ENCODE data around the gene PRKCZ.

PRKCZ gene

DNA sequence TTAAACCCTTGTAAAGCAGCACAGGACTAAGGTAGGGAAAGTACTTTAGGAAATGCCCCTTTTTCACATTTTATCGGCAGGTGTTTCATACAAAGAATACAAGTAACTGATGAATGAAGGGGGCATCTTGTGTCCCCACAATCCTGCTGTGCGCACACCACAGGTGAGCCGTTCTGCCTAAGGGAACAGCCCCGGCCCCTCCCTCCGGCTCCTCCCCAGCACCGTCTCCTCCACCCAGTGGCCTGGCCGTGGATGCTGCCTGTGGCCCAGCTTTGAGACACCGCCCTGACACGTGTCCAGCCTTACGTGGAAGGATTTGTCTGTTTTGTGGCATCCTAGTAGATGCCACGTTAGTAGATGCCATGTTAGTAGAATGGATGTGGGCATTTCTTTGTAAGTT, 131.5 kb downstream of the PRKCZ start:
- no peak for DNase-seq

DNA sequence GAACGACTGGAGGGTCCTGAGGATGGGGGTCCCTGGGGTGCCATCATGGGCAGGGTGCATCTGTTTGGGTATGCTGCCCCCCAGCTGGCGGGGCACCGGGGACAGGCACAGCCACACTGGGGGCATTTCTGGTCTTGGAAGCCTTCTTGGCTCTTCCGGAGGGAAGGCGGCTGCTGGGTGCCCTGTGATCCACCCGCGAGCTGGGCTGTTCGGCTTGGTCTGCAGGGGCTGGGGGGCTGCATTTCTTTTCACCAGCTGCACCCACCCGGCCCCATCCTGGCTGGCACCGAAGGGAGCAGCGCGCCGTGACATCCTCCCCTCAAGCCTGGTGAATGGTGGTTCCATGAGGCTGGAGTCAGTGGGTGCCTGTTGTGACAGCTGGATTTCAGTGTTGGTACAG, 132.2 kb downstream of the PRKCZ start:
- DNase-seq: no peak

DNA sequence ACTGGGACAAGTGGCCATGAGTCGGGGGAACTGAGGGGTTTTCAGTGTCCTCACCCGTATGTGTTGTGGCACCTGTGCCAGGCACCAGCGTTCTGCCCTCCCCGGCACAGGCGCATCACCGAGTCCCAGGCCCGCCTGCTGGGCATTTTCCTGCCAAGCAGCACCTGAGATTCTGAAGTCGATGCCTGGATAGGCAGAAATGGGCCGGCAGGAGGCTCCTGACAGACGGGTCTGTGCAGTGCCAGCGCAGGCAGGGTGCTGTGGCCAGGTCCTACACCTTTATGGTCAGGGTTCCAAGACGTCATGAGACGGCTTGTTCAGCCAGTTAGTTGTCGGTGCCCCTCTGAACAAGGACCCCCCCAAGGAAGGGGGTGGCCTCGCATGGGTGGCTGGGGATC, 133.7 kb downstream of the PRKCZ start:
- DNase-seq: no peak

DNA sequence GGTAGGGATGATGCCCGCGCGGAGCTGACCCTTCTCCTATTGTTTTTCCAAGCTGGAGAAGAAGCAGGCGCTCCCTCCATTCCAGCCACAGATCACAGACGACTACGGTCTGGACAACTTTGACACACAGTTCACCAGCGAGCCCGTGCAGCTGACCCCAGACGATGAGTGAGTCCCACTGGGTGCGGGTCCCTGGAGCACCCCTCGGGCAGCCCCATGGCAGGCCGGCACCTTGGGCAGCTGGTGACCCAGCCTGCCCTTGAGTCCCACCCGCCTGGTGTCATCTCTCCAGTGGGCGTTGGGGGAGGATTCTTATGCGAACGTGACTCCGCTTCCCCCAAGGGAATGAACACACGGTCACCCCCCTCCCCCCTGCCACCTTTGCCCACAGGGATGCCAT, 134.3 kb downstream of the PRKCZ start:
- DNase-seq: no peak

DNA sequence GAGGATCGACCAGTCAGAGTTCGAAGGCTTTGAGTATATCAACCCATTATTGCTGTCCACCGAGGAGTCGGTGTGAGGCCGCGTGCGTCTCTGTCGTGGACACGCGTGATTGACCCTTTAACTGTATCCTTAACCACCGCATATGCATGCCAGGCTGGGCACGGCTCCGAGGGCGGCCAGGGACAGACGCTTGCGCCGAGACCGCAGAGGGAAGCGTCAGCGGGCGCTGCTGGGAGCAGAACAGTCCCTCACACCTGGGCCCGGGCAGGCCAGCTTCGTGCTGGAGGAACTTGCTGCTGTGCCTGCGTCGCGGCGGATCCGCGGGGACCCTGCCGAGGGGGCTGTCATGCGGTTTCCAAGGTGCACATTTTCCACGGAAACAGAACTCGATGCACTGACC, 134.7 kb downstream of the PRKCZ start:
- no peak for DNase-seq

DNA sequence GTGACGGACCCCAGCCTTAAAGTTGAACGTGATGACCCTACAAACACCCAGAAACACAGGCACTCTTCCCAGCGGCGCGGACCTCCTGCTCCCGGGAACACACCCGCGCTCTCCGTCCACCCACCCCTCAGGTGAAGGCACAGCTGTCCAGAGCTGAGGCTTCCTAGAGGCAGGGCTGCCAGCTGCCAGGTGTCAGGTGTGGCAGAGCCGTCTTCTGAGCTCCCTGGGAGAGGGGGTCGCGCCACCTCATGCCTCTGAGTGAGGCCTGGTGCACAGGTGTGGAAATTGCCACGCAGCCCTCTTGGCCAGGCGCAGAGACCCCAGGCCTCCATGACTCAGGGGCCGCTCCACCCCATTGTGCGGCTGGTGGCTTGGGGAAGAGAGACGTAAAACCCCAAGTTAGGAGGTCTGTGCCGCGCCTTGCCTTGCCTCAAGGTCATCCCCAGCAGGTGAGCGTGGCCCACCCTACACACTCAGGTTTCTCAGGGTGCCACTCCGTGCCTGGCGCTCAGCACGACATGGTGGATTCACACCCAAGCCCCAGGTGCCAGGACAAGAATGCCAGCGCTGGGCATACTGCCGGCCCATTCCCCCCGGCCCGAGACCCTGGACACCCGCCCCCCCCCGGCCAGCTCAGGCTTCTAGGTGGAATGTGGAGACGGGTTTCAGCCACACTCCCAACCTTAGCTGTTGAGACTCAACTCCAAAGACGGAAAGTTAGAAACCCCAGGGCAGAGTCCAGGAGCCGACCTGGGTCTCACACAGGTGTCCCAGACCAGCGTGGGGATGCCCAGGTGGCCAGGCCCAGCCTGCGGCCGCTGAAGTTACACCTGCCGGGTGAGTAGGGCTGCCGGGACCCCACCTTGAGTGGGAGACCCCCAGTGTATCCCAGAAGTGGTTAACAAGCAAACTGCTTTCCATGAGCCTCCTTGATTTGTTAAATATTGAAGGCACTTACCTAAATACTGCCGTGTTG, 136.0 kb downstream of the PRKCZ start:
- DNase-seq: no peak

DNA sequence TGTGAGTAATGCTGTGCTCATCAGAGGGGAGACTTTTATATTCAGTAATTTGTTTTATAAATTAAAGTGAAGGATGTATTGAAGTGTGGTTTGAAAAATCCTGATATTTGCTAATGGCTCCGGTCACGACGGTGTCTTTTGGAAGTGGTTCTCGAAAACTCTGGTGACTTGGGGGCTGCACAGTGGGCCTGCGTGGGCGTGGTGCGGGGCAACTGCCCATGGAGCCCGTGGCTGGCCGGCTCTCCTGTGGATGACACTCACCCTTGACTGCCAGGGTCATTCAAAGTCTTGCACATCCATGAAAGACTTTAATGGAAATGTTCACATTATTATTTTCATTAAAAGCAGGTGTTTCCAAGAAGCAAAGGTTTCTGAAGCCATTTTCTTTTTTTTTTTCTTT, 136.7 kb downstream of the PRKCZ start:
- DNase-seq: no peak

DNA sequence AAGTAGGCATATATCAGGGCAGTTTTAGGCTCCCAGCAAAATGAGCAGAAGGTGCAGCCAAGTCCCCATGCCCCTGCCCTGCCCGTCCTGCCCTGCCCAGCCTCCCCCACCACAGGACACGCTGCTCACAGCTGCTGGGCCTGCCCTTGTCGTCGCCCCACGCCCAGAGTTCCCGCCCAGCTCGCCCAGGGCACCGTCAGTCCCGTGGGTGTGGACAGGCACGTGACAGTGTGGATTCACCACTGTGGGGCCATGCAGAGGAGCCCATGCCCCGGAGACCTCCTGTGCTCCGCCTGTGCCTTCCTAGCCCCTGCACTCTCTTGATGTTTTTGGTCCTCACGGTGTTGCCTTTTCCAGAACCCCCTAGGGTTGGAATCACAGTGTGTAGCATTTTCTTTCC, 137.4 kb downstream of the PRKCZ start:
- no peak for DNase-seq

DNA sequence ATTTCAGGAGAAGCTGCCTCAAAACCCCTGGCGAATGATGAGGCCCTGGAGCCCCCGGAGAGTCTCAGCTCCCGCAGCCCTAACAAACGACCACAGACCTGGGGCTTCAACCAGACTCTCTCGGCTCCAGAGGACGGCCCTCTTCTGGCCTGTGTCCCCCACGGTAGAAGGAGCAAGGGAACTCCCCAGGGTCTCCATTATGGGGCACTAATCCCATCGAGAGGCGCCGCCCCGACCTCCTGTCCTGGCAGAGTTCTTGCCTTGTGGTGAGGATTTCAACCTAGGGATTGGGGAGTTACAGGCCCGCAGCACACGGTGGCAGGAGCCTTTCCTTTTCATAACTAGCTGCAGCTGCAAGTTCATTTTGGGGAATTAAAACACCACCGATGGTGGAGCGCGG, 138.1 kb downstream of the PRKCZ start:
- no peak for DNase-seq

DNA sequence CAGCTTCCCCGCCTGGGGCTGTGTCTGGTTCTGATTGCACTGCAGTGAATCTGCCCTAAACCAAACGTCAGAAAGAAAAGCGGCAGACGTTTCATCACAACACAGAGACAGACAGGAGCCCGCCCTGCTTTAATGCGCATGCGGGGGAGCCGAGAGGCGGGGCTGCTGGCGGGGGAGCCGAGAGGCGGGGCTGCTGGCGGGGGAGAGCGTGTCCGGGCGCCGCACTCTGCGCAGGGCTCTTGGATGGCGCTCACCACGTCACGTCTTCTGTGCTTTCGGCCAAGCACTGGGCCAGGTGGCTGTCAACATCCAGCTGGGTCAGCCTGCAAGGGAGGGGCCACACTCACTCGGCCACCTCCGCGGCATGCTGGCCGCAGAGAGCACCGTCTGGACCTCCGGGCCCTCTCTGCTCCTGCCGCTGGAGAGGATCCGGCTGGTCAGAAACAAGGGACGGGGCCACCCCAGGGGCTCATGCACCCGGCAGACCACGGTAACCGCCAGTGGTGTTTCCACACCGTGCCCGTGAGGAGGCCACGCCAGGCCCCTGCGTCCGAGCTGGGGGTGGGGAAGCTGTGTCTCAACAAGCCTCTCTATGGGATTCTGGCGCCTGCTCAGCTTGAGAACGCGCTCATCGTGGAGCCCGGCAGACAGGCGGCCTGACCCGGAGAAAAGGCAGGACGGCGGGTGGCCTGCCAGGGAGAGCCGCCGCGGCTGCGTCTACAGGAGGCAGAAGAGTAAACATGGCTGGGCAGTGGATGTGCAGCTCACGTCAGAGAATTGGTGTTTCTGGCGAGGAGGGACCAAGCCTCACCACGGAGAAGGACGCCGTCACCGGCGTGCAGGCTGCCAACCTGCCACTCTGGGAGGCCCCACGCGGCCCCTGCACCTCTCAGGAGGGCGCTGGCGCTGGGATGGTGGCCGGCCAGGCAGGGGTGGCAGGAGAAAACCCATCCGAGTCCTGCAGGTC, 139.5 kb downstream of the PRKCZ start:
- peak; percentile 85 for DNase-seq

DNA sequence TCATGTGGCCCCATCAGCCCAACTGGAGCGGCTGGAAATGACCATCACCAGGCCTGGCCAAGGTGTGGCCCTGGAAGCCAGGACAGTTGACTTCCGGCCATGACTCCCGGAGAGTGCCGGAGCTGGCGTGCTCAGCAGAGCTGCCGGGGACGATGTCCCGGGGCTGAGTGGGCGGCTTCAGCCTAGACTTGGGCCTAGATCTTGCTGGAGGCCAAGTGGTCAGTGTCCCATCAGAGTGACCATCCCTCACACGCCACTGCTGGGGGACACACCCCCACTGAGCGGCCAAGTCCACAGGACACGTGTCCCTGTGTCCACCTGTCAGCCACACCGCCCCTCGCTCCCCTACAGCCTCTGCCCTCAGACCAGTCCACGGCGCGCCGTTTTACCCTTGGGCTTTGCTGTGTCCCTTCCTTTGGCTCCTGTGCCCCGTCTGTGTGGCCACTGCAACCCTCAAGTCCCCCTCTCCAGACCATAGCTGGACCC, 140.3 kb downstream of the PRKCZ start:
- no peak for DNase-seq

DNA sequence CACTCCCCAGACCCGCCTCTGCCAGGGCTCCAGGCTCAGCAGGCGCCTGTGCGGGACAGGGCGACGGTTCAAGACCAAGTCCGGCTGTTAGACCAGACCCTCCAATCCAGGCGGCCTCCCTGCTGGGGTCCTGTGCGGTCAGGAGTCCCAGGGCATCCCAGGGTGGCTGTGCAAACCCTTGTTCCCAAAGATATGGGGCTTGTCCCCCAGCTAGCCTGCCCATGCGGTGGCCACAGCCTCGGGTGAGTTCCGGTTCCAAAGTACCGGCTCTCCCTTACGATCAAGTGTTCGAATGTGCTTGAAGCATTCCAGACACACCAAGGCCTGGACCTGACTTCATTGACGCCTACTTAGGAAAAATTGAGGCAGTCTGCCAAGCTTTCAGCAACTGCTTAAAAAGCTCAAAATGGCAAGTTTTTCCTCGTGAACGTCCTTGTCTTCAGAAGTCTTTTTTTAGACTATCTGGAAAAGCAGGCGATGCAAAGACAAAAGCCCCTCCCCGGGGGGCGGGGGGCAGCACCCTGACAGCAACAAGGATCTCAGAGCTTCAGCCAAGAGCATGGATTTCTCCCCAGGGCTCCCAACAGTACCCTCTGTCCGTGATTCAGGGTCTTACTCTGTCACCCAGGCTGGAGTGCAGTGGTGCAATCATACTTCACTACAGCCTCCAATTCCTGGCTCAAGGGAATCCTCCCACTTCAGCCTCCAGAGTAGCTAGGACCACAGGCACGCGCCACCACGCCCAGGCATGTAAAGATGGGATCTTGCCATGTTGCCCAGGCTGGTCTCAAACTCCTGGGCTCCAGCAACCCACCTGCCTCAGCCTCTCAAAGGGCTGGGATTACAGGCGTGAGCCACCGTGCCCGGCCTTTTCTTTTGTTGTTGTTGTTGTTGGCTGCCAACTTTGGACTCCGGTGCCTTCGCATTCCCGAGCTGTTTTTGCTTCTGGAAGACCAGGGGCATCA, 142.1 kb downstream of the PRKCZ start:
- no peak for DNase-seq

DNA sequence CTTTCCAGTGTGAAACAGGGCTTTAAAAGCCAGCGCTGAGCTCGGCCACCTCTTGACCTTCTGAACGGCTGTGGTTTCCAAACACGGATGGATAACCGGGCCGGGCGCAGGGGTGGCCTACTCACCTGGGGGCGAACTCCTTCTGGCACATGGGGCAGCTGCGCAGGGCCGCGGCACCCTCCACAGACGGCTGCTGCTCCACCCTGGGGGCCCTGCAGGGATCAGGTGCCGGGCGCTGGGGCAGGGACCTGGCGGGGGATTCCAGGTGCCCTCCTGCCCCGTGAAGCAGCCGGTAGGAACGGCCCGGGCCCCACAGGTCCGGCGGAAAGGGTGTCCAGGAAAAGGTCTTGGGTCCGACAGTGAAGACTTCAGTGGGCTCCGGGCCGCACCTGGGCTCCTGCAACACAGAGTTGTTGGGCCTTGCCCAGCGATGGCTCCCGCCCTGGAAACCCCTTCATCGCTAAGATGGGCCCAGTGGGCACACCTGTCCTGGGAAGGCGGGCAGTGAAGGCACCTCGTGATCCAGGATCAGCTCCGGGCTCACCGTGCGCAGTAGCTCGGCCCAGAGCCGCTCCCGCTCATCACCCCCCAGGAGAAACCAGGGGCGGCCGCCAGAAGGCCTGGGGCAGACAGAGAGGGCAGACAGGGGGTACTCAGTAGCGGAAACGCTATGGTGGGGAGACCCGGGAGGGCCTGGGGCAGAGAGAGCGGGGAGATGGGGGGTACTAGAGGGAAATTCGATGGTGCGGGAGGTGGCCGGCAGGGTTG, 143.5 kb downstream of the PRKCZ start:
- no peak for DNase-seq

DNA sequence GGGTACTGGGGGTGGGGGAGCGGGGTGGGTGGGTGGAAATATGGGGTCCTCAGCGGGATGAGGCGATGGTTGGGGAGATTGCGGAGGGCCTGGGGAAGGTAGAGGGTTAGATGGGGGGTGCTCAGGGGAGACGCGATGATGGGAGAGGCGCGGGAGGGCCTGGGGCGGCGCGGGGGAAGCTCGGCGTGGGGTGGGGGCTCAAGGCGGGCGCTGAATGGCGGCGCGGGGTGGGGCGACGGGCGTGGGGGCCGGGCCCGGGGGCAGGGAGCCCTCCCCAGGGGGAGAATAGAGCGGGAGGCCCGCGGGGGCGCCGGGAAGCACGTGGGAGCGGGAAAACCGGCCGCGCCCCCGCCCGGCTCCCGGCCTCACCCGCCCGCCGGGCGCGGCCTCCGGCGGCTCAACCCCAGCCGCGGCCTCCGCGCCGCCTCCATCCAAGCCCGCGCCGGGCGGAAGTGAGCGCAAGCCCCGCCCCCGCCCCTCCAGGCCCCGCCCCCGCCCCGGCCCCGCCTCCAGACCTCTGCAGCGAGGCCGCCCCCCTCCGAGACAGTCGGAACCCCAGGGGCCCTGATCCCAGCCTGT, 144.2 kb downstream of the PRKCZ start, which contains the start of gene FAAP20:
TSS of gene FAAP20 (minus strand) at position 454 of the 579 bp plus-strand sequence. CDS start at position 431, 23 bp downstream.
- DNase-seq: no peak

DNA sequence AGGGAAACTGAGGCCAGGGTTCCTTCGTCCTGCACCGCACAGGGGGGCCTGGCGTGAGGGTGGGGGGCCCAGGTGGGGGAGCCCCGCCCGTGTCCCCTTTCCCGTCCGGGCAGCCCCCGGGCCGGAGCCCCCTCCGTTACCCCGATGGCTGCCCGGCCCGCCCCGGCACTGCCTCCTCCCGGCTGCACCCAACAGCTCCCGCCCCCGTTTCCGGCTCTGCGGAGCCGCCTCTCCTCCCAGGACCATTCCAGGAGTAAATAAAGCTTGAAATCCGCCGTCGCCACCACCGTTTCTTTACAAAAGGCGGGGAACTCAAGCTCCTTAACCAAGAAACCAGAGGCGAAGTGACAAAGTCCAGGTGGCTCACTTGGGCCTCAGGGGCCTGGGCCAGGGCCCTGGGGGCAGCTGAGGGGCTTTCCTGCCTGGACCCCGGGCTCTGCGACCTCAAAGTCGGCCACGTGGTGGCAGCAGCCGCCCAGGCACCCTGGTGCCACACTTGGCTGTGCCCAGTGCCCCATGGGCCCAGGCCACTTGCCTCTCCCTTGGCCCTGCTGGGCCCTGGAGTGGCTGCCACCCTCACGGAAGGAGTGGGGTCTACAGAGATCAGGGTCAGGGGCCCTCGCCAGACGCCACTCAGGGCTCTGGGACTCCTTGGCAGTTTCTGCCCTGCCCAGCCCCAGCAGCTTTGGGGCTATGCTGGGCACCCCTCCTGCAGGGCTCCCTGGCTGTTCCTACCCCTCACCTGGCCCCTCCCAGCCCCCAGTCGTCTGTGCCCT, 144.9 kb downstream of the PRKCZ start:
- DNase-seq: peak; percentile 85

DNA sequence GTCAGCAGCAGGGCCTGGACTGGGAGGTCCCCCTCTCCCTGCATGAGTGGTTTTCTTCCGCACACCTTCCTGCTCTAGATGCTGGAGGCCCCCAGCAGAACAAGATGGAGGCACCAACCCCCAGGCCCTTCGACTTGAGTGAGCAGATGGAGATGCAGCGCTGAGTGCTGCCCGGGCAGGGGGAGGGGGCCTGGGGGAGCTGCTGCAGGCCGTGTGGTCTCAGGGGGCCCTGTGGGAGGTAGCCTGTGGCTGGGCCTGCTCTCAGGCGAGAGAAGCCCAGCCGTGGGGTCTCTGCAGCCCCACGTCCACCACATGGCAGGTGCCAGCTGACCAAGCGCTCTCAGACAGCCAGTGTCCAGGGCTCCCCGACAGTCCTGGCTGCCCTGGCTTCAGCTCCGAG, 145.6 kb downstream of the PRKCZ start:
- no peak for DNase-seq

DNA sequence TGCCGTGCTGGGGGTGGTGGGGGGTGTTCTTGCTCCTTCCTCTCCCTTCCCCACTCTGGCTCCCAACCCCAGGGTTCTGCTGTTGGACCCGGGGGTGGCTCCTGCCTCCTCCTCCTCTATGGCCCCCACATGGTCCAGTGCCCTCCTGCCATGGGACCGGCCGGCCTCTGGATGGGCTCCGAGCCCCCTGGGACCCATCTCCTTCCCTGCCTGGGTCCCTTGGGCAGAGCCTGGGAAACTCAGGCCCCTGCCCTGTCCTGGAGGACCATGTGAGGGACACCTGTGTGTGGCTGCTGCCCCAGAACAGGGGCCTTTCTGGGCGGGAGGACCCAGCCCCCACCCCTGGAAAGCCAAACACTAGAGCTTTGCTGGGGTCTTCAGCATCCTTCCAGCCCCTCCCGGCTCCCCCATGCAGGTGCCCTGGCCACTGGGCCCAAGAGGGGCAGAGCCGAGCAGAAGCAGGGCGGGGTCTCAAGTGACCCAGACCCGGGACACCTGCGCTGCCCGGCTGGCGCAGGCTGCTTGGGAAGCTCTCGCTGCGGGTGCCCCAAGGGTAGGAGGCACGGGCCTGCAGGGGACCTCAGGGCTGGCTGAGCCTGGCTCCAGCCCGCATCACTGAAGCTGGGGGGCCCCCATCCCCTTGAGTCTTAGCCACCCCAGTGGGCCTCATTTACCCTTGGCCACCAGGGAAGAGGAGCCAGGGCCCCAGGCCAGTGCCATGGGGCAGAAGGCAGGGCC, 146.9 kb downstream of the PRKCZ start:
- no peak for DNase-seq

DNA sequence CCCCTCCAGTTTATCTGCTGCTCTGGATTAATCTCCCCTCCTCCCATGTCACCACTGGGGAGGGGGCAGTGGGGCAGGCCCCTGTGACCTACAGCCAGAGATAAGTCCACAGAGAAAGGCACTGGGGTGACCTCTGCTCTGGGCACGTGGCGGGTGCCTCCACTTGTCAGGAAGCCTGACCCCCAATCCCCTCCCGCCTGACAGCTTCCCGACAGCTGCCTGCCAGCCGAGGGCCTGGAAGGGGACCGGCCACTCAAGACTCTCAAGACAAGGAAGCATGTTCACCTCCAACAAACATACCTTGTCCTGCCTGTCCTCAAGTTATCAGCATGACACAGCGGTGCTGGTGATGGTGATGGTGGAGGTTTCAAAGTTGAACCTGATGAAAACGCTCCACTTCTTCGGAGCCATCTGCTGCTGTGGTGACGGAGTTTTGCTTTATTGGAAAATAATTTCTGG, 147.5 kb downstream of the PRKCZ start:
- DNase-seq: no peak

DNA sequence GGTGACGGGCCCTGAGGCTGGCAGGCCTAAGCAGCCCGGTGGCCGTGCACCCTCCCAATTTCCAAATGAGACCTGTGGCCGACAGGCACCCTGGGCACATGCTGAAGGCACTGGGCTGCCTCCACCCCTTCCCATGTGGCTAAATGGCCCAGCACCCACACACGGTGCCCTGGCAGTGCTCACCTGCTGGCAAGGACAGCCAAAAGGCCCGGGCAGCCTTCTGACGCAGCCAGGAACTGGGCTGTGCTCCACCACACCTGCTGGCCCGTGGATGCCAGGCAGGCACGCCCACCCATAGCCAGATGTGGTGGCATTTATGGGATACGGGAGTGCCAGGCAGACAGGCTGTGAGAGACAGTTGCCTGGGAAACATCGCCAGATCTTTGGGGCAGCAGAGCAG, 148.4 kb downstream of the PRKCZ start:
- no peak for DNase-seq
